GM21447 (cell line): ENCODE measurements around the gene IGSF3.
"Not testable (repeated sequence)": the region's sequence is repeated elsewhere in the genome, so short reads cannot be mapped to it uniquely, and the experiment has no call there.

Experiments used
- ATAC-seq: cut with Tn5 transposase; IDR thresholded peaks from one replicate; pipeline ENCODE4 v1.9.1; 2021; ENCODE audit not compliant: unreplicated experiment

Gene IGSF3

GRCh38 chr1:116603646-116604045, 63.9 kb downstream of the IGSF3 start:
- ATAC-seq = not testable (repeated sequence)

GRCh38 chr1:116599369-116599768, 68.2 kb downstream of the IGSF3 start:
- not testable (repeated sequence) for ATAC-seq

- not testable (repeated sequence) for ATAC-seq
These were observed 69.0 kb downstream of the IGSF3 start for GRCh38 chr1:116598420-116599036.

GRCh38 chr1:116597388-116597787, 70.1 kb downstream of the IGSF3 start:
- peak; percentile 73 for ATAC-seq

GRCh38 chr1:116596742-116597307, 70.7 kb downstream of the IGSF3 start:
- not testable (repeated sequence) for ATAC-seq

- ATAC-seq = peak; percentile 44
These were observed 71.4 kb downstream of the IGSF3 start for GRCh38 chr1:116595946-116596741.

GRCh38 chr1:116595065-116595840, 72.3 kb downstream of the IGSF3 start:
- not testable (repeated sequence) for ATAC-seq

- not testable (repeated sequence) for ATAC-seq
These were observed 73.6 kb downstream of the IGSF3 start for GRCh38 chr1:116593977-116594376.

GRCh38 chr1:116593401-116593800, 74.1 kb downstream of the IGSF3 start:
- not testable (repeated sequence) for ATAC-seq

- ATAC-seq = not testable (repeated sequence)
These were observed 75.5 kb downstream of the IGSF3 start for GRCh38 chr1:116591951-116592605.

- ATAC-seq = not testable (repeated sequence)
These were observed 76.3 kb downstream of the IGSF3 start for GRCh38 chr1:116591006-116591950.

- not testable (repeated sequence) for ATAC-seq
These were observed 77.1 kb downstream of the IGSF3 start for GRCh38 chr1:116590359-116591005.

GRCh38 chr1:116589101-116589735, 78.3 kb downstream of the IGSF3 start:
- not testable (repeated sequence) for ATAC-seq

- ATAC-seq = no peak
These were observed 79.9 kb downstream of the IGSF3 start for GRCh38 chr1:116587501-116588227.

GRCh38 chr1:116586741-116587143, 80.8 kb downstream of the IGSF3 start:
- peak; percentile 83 for ATAC-seq

- ATAC-seq = no peak
These were observed 81.6 kb downstream of the IGSF3 start for GRCh38 chr1:116585886-116586285.

GRCh38 chr1:116581323-116581885, 86.1 kb downstream of the IGSF3 start:
- ATAC-seq = no peak
